ENCODE results near the gene SEMA4G.

Gene SEMA4G

GRCh38 chr10:101008823-101009423 is 39.6 kb downstream of the SEMA4G start:
- FAIRE-seq = no peak

DNA sequence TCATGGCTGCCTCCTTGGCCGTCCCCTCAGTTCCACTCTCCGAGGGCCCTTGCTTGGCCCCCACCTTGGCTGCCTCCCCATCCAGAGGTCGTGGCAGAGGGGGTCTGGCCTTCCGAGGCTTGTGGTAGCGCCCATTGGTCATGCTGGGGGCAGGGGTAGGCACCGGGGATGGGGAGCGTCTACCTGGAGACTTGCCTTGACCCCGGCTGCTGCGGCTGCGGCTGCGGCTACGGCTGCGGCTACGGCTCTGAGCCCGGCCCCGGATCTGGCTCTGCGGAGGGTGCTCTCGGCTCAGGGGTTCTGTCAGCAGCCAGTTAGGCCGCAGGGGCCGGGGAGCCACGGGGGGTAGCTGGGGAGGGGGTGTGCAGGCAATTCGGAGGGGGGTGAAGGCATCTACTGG is 41.0 kb downstream of the SEMA4G start:
- FAIRE-seq = no peak

DNA sequence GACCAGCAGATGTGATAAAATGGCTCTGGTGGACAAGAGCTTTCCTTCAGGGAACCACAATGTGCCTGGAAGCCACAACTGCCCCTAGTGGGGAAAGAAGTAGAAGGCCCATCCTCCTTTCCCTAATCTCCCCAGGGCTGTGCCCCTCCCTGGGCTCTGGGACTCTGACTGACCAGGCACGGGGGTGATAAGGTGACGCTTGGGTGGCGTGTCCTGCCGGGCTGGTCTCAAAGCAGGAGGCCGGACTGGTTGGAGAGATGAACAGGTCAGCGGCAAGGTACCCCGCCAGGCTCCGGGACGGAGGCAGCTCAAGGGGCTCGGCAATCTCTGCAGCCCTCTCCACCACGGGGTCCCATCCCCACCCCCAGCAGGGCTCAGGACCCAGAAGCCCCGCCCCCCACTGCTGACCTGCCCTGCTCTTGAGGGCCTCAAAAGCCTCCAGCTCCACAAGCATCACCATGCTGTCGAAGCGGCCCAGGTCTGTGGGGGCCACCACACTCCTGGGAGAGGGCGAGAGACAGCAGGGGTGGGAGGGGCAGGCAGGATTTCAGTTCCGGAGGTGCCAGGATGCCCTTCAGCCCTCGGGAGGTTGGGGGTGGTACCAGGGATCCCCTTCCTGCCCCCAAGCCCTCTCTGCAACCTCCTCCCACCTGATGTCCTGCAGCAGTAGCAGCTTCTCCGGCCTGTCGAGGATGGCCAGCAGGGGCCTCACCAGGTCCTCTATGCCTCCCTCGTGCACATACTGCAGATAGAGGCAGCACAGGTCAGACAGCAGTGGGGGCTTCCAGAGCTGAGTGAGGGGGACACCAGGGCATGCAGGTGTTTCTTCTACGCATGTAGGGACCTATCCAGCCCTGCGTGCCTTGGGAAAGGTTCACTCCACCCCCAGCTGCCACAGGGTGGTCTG is 42.5 kb downstream of the SEMA4G start:
- FAIRE-seq = no peak

GRCh38 chr10:101012525-101013364 is 43.4 kb downstream of the SEMA4G start:
- peak; percentile 16 for FAIRE-seq

DNA sequence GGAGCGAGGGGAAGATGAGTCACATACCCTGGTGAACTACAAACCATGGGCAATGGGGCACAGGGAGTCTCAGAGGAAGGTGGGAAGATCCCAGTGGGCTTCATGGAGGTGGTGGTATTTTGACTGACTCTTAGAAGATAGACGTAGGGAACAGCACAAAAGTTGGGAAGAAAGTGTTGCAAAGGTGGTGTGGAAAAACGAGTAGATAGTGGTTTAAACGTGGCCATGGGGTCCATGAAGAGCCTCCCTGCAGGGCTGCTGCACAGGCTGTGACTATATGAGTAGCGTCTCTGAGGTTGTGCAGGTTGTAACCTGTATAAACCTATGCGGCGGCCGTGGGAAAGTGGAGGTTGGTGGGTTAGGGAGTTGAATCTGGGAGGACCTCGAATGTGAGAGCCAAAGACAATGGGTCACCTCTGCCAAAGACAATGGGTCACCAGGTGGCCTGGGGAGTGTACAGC is 44.1 kb downstream of the SEMA4G start:
- no peak for FAIRE-seq

DNA sequence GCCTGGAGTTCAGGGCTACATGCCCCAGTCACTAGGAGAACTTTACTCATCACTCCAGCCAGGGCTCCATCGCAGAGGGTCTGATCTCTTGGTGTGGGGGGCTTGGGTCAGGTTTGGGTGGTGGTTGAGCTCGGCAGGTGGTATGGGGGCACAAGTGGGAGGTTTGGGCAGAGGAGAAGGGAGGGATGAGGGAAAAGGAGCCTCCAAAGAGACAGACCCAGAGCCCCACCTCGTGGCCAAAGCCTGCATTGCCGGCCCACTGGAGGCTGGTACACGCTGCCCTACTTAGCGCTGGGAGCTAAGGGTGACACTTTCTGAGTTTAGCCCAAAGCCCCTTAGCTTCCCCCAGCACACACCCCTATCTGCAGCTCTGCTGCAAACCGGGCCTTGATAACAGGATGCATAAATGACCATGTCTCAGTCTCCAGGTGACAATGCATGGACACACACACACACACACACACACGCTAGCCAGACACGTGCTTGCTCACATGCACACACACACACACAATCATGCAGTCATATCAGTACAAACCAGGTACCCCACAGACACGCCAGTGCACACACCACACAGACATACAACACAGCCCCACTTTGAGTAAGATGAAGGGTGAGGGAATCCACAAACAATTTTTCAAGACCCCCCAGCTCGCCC is 45.1 kb downstream of the SEMA4G start:
- FAIRE-seq = no peak

GRCh38 chr10:101014966-101015581 is 45.8 kb downstream of the SEMA4G start:
- no peak for FAIRE-seq

DNA sequence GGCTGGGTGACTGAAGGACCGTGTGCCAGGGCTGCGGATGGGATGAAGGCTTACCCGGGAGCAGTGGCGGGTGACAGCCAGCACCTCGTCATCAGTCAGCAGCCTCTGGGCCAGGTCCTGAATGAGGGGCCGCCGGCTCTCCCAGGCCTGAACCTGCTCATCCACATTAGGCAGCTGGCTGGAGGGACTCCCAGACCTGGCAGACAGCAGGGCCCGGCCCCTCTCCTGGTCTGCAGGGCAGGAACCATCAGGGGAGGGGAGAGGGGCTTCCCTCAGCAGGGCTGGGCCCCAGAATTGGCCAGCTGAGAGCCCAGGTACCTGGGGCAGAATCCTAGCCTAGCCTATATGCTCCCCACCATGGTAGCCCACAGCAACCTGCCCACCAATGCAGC is 46.3 kb downstream of the SEMA4G start:
- no peak for FAIRE-seq

DNA sequence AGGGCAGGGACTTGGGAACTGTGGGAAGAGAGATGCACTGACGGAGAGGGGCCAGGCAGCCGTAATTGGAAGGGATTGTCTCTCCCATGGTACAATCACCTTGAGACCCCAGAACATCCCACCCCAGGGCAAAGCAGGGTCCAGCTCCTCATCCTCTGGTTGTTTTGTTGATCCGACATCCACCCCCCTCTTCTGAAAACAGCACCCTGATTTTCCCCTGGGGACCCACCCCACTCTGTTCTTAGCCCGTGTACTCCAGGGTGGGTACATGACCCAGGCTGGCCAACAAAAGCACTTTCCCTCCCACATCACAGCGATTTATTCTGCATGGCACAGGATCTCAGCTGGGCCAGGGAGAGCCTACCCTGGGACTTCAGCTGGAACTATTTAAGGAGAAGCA is 47.5 kb downstream of the SEMA4G start:
- no peak for FAIRE-seq

DNA sequence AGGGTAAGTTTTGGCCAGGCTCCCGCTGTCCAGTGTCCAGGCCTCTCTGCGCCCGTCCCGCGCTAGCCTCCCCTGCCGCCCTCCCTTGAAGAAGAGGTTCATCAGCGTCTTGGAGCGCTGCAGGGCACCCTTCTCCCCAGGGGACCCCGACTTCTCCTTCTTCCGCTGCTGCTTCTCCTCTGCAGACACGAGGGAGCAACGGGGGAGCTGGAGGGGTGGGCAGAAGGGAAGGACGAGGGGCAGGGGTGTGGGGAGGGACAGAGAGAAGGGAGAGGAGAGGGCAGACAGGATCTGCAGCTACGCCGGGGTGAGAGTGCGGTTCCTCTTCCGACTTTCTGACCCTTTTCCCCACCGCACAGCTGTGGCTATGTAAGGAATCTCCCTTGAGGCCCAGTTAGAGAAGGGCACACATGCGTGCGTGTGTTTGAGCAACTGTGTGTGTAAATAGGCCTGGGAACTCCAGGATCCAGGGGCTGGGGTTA is 48.9 kb downstream of the SEMA4G start:
- FAIRE-seq = no peak

GRCh38 chr10:101018600-101019439 is 49.5 kb downstream of the SEMA4G start:
- no peak for FAIRE-seq
